ENCODE results near the gene CDK18. TPM values are rescaled to one million over a fixed set of nuclear protein-coding genes. Genes with fewer than 3 reads are reported as not detected.

Gene CDK18
- total and polyA plus RNA-seq, 2 of the 8 experiments (the other 6 are each of a cell fraction or from before 2014, with no cell fraction given), result 31.2 to 44.0 TPM

DNA sequence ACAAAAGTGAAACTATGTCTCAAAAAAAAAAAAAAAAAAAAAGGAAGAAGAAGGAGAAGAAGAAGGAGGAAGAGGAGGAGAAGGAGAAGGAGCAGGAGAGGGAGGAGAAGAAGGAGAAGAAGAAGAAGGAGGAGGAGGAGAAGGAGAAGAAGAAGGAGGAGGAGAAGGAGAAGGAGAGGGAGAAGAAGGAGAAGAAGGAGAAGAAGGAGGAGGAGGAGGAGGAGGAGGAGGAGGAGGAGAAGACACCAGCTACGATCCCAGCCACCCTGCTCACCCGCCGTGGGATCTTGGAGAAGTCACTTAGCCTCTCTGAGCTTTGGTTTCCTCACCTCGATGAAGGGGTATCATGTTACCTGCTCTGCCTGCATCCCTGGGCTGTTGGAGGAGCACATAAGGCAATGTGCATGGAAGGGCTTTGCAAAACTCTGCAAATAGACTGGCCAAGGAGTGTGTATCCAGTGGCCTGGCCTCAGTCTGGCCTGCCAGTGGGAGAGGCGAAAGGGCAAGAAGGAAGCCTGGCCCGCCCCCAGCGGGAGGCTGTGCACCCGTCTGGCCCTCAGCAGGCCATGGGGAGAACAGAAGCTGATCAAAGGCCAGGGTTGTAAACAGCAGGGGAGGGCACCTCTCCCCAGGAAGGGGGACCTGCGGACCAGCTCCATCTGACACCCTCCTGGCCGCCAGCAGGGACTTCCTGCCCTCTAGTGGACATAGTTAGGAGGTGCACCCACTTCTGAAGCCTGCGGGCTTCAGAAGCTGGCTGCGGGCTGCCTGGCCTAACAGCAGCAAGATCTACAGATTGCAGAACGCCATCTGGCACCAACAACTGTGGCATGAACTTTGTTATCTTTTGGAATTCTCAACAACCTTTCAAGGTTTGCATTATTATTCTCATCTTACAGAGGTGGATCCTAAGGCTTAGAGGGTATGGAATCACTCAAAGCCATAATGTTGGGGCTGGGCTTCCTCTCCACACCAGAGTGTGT lies 19.2 kb upstream of the CDK18 start (continued):
- TF ChIP-seq, protein P1, sequence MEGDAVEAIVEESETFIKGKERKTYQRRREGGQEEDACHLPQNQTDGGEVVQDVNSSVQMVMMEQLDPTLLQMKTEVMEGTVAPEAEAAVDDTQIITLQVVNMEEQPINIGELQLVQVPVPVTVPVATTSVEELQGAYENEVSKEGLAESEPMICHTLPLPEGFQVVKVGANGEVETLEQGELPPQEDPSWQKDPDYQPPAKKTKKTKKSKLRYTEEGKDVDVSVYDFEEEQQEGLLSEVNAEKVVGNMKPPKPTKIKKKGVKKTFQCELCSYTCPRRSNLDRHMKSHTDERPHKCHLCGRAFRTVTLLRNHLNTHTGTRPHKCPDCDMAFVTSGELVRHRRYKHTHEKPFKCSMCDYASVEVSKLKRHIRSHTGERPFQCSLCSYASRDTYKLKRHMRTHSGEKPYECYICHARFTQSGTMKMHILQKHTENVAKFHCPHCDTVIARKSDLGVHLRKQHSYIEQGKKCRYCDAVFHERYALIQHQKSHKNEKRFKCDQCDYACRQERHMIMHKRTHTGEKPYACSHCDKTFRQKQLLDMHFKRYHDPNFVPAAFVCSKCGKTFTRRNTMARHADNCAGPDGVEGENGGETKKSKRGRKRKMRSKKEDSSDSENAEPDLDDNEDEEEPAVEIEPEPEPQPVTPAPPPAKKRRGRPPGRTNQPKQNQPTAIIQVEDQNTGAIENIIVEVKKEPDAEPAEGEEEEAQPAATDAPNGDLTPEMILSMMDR (IDR thresholded peaks at IDR 0.05; ENCODE audit: control extremely low read depth in 1 of 3, insufficient read depth in 1 of 3, low read depth in 1 of 3, low read length in 3 of 3), result peak; percentile 96 to 98 (median 97)
- TF ChIP-seq YY1 (IDR thresholded peaks at IDR 0.05; ENCODE audit: low read depth, low read length) (no peak), JUND (IDR thresholded peaks at IDR 0.05; ENCODE audit: low read length) (0 out of 2 replicates have a peak, but pooled peaks have one; percentile 10), EP300 (IDR thresholded peaks at IDR 0.05; ENCODE audit: borderline replicate concordance in 1 of 2, low read depth in 2 of 2, low read length in 2 of 2) (peak in 1 of 2 experiments; percentile 53; a peak in 1 of 3 replicates), BACH1 (IDR thresholded peaks at IDR 0.05; ENCODE audit: low read length) (0 out of 2 replicates have a peak, but pooled peaks have one; percentile 17), FOSL1 (IDR thresholded peaks at IDR 0.05; ENCODE audit: insufficient read depth, low read depth, low read length) (no peak), HDAC2 (IDR thresholded peaks at IDR 0.05; ENCODE audit: borderline replicate concordance in 1 of 2, low read depth in 2 of 2, low read length in 2 of 2) (0 out of 4 replicates have a peak, but pooled peaks of 1 of the 2 experiments have one; percentile 65), RXRA (IDR thresholded peaks at IDR 0.05; ENCODE audit: insufficient read depth, low read depth, low read length) (no peak)
